H9 (cell line): ENCODE data around the gene IL1RL2. TPM values are rescaled to one million over a fixed set of nuclear protein-coding genes. Genes with fewer than 3 reads are reported as not detected.

Experiments used
- DNase-seq: peaks from one replicate; pipeline ENCODE4 v3.0.0-alpha.2; 2017
- H2AFZ ChIP-seq: one replicate; pipeline ENCODE4 v1.6.1; 2013; ENCODE audit warnings: mild to moderate bottlenecking, low read length, control low read depth, moderate library complexity
- H2AK5ac ChIP-seq: 2 replicates; pipeline ENCODE4 v1.6.1; 2013; ENCODE audit warnings: low read length, control low read depth, mixed read lengths; ENCODE audit not compliant: insufficient read length
- H2BK120ac ChIP-seq: one replicate; pipeline ENCODE4 v1.6.1; 2013; ENCODE audit warnings: low read depth, mild to moderate bottlenecking, low read length, control low read depth, inconsistent platforms; ENCODE audit not compliant: poor library complexity, severe bottlenecking
- H2BK12ac ChIP-seq: 2 replicates; pipeline ENCODE4 v1.6.1; 2013; ENCODE audit warnings: low read length, control low read depth, mixed read lengths, low read depth; ENCODE audit not compliant: insufficient read length
- H2BK15ac ChIP-seq: 2 replicates; pipeline ENCODE4 v1.6.1; 2013; ENCODE audit warnings: low read depth, low read length, control low read depth
- H2BK20ac ChIP-seq: one replicate; pipeline ENCODE4 v1.6.1; 2013; ENCODE audit warnings: low read depth, mild to moderate bottlenecking, low read length, control low read depth, inconsistent platforms; ENCODE audit not compliant: poor library complexity, severe bottlenecking
- H2BK5ac ChIP-seq: 2 replicates; pipeline ENCODE4 v1.6.1; 2013; ENCODE audit warnings: low read length, control low read depth, mixed read lengths; ENCODE audit not compliant: insufficient read length
- H3K14ac ChIP-seq: 2 replicates; pipeline ENCODE4 v1.6.1; 2013; ENCODE audit warnings: low read length, control low read depth; ENCODE audit not compliant: insufficient read depth
- H3K18ac ChIP-seq: 2 replicates; pipeline ENCODE4 v1.6.1; 2013; ENCODE audit warnings: low read depth, mild to moderate bottlenecking, mixed read lengths, low read length, control low read depth; ENCODE audit not compliant: insufficient read length
- H3K23ac ChIP-seq: 2 replicates; pipeline ENCODE4 v1.6.1; 2013; ENCODE audit warnings: low read length, control low read depth, mixed read lengths, low read depth; ENCODE audit not compliant: insufficient read length
- H3K23me2 ChIP-seq: 2 replicates; pipeline ENCODE4 v1.6.1; 2013; ENCODE audit warnings: low read depth, mild to moderate bottlenecking, mixed read lengths, low read length, control low read depth; ENCODE audit not compliant: insufficient read length, poor library complexity, severe bottlenecking
- H3K27ac ChIP-seq: 2 replicates; pipeline ENCODE4 v1.5.1; 2013; ENCODE audit warnings: low read length, control low read depth, mixed read lengths, low read depth; ENCODE audit not compliant: insufficient read length
- H3K27me3 ChIP-seq: 2 replicates; pipeline ENCODE4 v1.6.1; 2013; ENCODE audit warnings: low read length, control low read depth, inconsistent platforms; ENCODE audit not compliant: insufficient read depth
- H3K4ac ChIP-seq: 2 replicates; pipeline ENCODE4 v1.6.1; 2013; ENCODE audit warnings: low read depth, mild to moderate bottlenecking, control low read depth, inconsistent platforms, low read length, moderate library complexity
- H3K4me1 ChIP-seq: 2 replicates; pipeline ENCODE4 v1.6.1; 2013; ENCODE audit warnings: low read length, control low read depth, inconsistent platforms; ENCODE audit not compliant: insufficient read depth
- H3K4me2 ChIP-seq: 2 replicates; pipeline ENCODE4 v1.6.1; 2013; ENCODE audit warnings: low read length, control low read depth, mixed read lengths; ENCODE audit not compliant: insufficient read length, insufficient read depth
- H3K56ac ChIP-seq: 2 replicates; pipeline ENCODE4 v1.6.1; 2013; ENCODE audit warnings: low read depth, mild to moderate bottlenecking, mixed read lengths, low read length, control low read depth; ENCODE audit not compliant: insufficient read length
- H3K79me1 ChIP-seq: 2 replicates; pipeline ENCODE4 v1.6.1; 2013; ENCODE audit warnings: low read depth, mild to moderate bottlenecking, moderate library complexity, low read length, control low read depth, inconsistent platforms; ENCODE audit not compliant: insufficient read depth, poor library complexity, severe bottlenecking
- H3K79me2 ChIP-seq: 2 replicates; pipeline ENCODE4 v1.6.1; 2013; ENCODE audit warnings: low read length, control low read depth, inconsistent platforms; ENCODE audit not compliant: insufficient read depth
- H3K9ac ChIP-seq: 2 replicates; pipeline ENCODE4 v1.6.1; 2013; ENCODE audit warnings: low read length, control low read depth, mixed read lengths; ENCODE audit not compliant: insufficient read length; ENCODE audit errors: extremely low read depth
- H3K9me3 ChIP-seq: one replicate; pipeline ENCODE4 v1.6.1; 2013; ENCODE audit warnings: low read depth, low read length, inconsistent platforms; ENCODE audit not compliant: control insufficient read depth
- H3T11ph ChIP-seq: one replicate; pipeline ENCODE4 v1.6.1; 2013; ENCODE audit warnings: mild to moderate bottlenecking, low read length, control low read depth, inconsistent platforms
- H4K20me1 ChIP-seq: one replicate; pipeline ENCODE4 v1.6.1; 2013; ENCODE audit not compliant: control insufficient read depth, insufficient read length, insufficient read depth
- H4K5ac ChIP-seq: 2 replicates; pipeline ENCODE4 v1.6.1; 2013; ENCODE audit warnings: low read depth, mild to moderate bottlenecking, mixed read lengths, low read length, control low read depth; ENCODE audit not compliant: insufficient read length
- H4K8ac ChIP-seq: replicated peaks from 2 replicates; pipeline ENCODE4 v1.6.1; 2013; ENCODE audit warnings: low read length, control low read depth, mixed read lengths, low read depth; ENCODE audit not compliant: insufficient read length
- H4K91ac ChIP-seq: 2 replicates; pipeline ENCODE4 v1.6.1; 2013; ENCODE audit warnings: low read depth, mild to moderate bottlenecking, moderate library complexity, mixed read lengths, low read length, control low read depth; ENCODE audit not compliant: insufficient read length
- H3K27ac Mint-ChIP-seq, 3 experiments: 2 replicates in 2 of 3; 3 replicates in 1 of 3; pipeline ENCODE4 v1.8.0; 2020 to 2021; ENCODE audit warnings: mixed read lengths in 3 of 3, mild to moderate bottlenecking in 1 of 3, moderate library complexity in 1 of 3
- H3K27me3 Mint-ChIP-seq: 2 replicates; pipeline ENCODE4 v1.8.0; 2021; ENCODE audit warnings: low read depth, mild to moderate bottlenecking, moderate library complexity, mixed read lengths
- H3K36me3 Mint-ChIP-seq, 3 experiments: 2 replicates in 2 of 3; 3 replicates in 1 of 3; pipeline ENCODE4 v1.8.0; 2020 to 2021; ENCODE audit warnings: low read depth in 3 of 3, mixed read lengths in 3 of 3; ENCODE audit not compliant: insufficient read depth in 1 of 3
- H3K4me1 Mint-ChIP-seq, 2 experiments: 2 replicates each; pipeline ENCODE4 v1.8.0; 2020; ENCODE audit warnings: mixed read lengths in 2 of 2
- H3K4me3 Mint-ChIP-seq, 2 experiments: 2 replicates in 1 of 2; 3 replicates in 1 of 2; pipeline ENCODE4 v1.8.0; 2020 to 2021; ENCODE audit warnings: mild to moderate bottlenecking in 2 of 2, mixed read lengths in 2 of 2, moderate library complexity in 1 of 2
- H3K9me3 Mint-ChIP-seq, 2 experiments: 2 replicates in 1 of 2; 3 replicates in 1 of 2; pipeline ENCODE4 v1.8.0; 2020; ENCODE audit warnings: mild to moderate bottlenecking in 2 of 2, mixed read lengths in 2 of 2, moderate library complexity in 1 of 2
- WGBS: extraction: QIAGEN DNeasy Blood & Tissue Kit; methylation state at CpG from one replicate; pipeline ENCODE4 v1.1.7; 2013; ENCODE audit warnings: missing lambda C conversion rate, low lambda C conversion rate, mixed read lengths; ENCODE audit not compliant: insufficient read length; ENCODE audit errors: extremely low coverage; 5-methylcytosine and 5-hydroxymethylcytosine counted together
- total RNA-seq: library from RNA; stranded (reverse); gene quantifications from 2 replicates; pipeline ENCODE4 v1.2.1, GENCODE V29; 2021
- TF ChIP-seq, protein P1 (sequence below): fragments of 200-600 bp; sonication (generic); conservative IDR thresholded peaks from 3 replicates; pipeline ENCODE4 v1.8.0; 2021; ENCODE audit warnings: antibody characterized with exemption, mild to moderate bottlenecking

Gene IL1RL2
- total RNA-seq, 1 experiment from 2014 or later: not detected

DNA sequence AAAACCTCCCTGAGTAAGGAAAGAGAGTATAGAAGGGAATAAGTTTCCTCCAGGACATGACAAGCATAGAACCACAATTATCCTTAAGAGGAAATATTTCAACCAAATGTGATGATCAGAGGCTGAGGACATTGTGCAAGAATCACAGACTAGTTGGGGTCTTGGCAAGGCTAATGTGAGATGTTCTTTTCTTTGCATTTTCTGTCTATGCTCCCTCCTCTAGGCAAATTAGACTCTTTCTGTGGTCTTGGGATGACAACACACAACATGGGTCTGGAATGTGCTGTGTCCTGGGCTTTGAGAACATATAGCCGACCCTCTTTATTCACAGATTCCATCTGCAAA, 92.5 kb downstream of the IL1RL2 start:
- no CpG with 5 or more reads among the region's 1 CpG for WGBS
- no peak overlapping the region for H3K14ac ChIP-seq
- TF ChIP-seq, protein P1, sequence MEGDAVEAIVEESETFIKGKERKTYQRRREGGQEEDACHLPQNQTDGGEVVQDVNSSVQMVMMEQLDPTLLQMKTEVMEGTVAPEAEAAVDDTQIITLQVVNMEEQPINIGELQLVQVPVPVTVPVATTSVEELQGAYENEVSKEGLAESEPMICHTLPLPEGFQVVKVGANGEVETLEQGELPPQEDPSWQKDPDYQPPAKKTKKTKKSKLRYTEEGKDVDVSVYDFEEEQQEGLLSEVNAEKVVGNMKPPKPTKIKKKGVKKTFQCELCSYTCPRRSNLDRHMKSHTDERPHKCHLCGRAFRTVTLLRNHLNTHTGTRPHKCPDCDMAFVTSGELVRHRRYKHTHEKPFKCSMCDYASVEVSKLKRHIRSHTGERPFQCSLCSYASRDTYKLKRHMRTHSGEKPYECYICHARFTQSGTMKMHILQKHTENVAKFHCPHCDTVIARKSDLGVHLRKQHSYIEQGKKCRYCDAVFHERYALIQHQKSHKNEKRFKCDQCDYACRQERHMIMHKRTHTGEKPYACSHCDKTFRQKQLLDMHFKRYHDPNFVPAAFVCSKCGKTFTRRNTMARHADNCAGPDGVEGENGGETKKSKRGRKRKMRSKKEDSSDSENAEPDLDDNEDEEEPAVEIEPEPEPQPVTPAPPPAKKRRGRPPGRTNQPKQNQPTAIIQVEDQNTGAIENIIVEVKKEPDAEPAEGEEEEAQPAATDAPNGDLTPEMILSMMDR: no peak

More for the DNA sequence above, 92.5 kb downstream of the IL1RL2 start:
- H3K27ac Mint-ChIP-seq: no peak overlapping the region
- H3K18ac ChIP-seq: no peak overlapping the region
- no peak overlapping the region for H4K5ac ChIP-seq
- H3K4me1 Mint-ChIP-seq: no peaks in the 10 kb centered on the region
- H4K91ac ChIP-seq: no peak overlapping the region
- no peak overlapping the region for H3T11ph ChIP-seq
- H2BK12ac ChIP-seq: no peak overlapping the region
- H4K8ac ChIP-seq: no peak overlapping the region
- no peak overlapping the region for H3K4me3 Mint-ChIP-seq
- no peak overlapping the region for H2BK120ac ChIP-seq
- H3K36me3 Mint-ChIP-seq: peaks cover 0 to 6% (median 4%) of the 10 kb centered on the region in 3 experiments; a peak in 3 of 7 replicates
- no peak overlapping the region for H2BK20ac ChIP-seq
- no peak overlapping the region for H2AFZ ChIP-seq
- H3K23ac ChIP-seq: no peak overlapping the region
- H3K9me3 Mint-ChIP-seq: peaks cover 7 to 8% of the 10 kb centered on the region in 2 experiments
- no peaks in the 10 kb centered on the region for H3K4me1 ChIP-seq
- H3K79me1 ChIP-seq: no peaks in the 10 kb centered on the region
- no peaks in the 10 kb centered on the region for H3K79me2 ChIP-seq
- H3K9me3 ChIP-seq: no peaks in the 10 kb centered on the region
- no peak overlapping the region for H3K4me2 ChIP-seq
- no peak for DNase-seq
- H3K9ac ChIP-seq: no peak overlapping the region
- H3K23me2 ChIP-seq: no peaks in the 10 kb centered on the region
- H4K20me1 ChIP-seq: no peaks in the 10 kb centered on the region
- no peak overlapping the region for H2AK5ac ChIP-seq
- no peak overlapping the region for H2BK5ac ChIP-seq
- no peak overlapping the region for H2BK15ac ChIP-seq
- H3K27me3 Mint-ChIP-seq: no peaks in the 10 kb centered on the region
- no peaks in the 10 kb centered on the region for H3K27me3 ChIP-seq
- H3K56ac ChIP-seq: no peak overlapping the region
- no peak overlapping the region for H3K27ac ChIP-seq
- H3K4ac ChIP-seq: no peak overlapping the region
